BJ (cell line): Measurements from ENCODE around the gene KLHL7. TPM values are rescaled to one million over a fixed set of nuclear protein-coding genes. Genes with fewer than 3 reads are reported as not detected.

Experiments used
- CTCF ChIA-PET: fragments of 350-600 bp; formaldehyde crosslinking; extraction: SDS; loops from one replicate; lab custom pipeline; 2021; ENCODE audit warnings: antibody characterized with exemption, inconsistent platforms; lab: Yijun Ruan, JAX
- POLR2A ChIA-PET: fragments of 300-600 bp; sonication (Branson Sonifier 250); formaldehyde crosslinking; extraction: SDS; loops from one replicate; lab custom pipeline; 2021; ENCODE audit warnings: antibody characterized with exemption; lab: Charles Lee
- DNase-seq: peaks from one replicate; pipeline ENCODE4 v3.0.0-alpha.2; 2011; ENCODE audit warnings: low read depth
- H3K27me3 ChIP-seq: 2 replicates; pipeline ENCODE4 v1.6.0; 2011; ENCODE audit warnings: low read length; ENCODE audit not compliant: control insufficient read depth, insufficient read depth
- H3K36me3 ChIP-seq: 2 replicates; pipeline ENCODE4 v1.5.1; 2011; ENCODE audit warnings: low read length; ENCODE audit not compliant: control insufficient read depth, insufficient read depth
- H3K4me3 ChIP-seq: 2 replicates; pipeline ENCODE4 v1.5.1; 2011; ENCODE audit warnings: low read depth, mild to moderate bottlenecking, control low read depth, low read length
- CTCF ChIP-seq: IDR thresholded peaks from 2 replicates; pipeline ENCODE4 v1.5.1; 2011; ENCODE audit warnings: low read depth, mild to moderate bottlenecking, control low read depth, inconsistent platforms, low read length, moderate library complexity; ENCODE audit not compliant: insufficient read depth
- polyA plus RNA-seq: library from polyadenylated mRNA; depleted of rRNA; stranded (reverse); fragments of >200 nt; gene quantifications from 2 replicates; pipeline ENCODE4 v1.2.3, GENCODE V29; 2011

The KLHL7 gene
- polyA plus RNA-seq, 1 experiment, result 14.8 TPM

DNA sequence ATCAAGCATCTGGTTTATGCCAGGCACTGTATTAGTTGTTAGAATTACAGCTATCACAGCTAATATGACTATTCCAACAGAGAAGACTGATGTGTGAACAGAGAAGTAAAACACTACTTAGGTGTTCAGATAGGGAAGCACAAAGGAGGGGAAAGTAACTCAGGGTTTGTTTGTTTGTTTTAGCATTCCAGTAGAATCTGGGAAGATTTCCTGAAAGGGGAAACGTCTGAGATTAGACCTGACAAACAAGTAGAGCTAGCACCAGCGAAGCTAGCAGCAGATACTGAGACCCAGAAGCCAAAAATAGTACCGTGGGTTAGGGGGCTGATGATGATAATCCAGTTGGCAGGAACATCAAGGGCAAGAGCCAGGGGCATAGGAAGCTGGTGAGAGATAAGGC is 28.8 kb upstream of the KLHL7 start:
- H3K27me3 ChIP-seq, result peaks cover 2% of the 10 kb centered on the region
- DNase-seq, result no peak
- H3K4me3 ChIP-seq, result no peak overlapping the region
- H3K36me3 ChIP-seq, result no peaks in the 10 kb centered on the region
- ChIA-PET CTCF (no interaction called here), POLR2A (no interaction called here)
- no peak for TF ChIP-seq CTCF

DNA sequence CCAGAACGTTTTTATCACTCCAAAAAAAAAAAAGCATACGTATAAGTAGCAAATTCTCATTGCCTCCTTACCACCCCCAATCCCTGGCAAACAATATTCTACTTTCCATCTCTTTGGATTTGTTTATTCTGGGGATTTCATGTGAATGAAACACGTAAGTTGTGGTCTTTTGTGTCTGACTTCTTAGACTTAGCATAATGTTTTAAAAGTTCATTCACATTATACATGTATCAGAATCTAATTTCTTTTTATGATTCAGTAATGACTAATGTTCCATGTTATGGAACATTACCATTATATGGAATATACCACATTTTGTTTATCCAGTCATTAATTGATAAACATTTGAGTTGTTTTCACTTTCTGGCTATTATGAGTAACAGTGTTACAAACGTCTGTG is 12.5 kb upstream of the KLHL7 start:
- Histone ChIP-seq H3K27me3 (no peaks in the 10 kb centered on the region), H3K36me3 (no peaks in the 10 kb centered on the region), H3K4me3 (no peak overlapping the region)
- DNase-seq, result no peak
- ChIA-PET POLR2A (no interaction called here), CTCF (interaction anchor here (1.4 to 2.9 kb wide), 2 partner anchors 8 to 91 kb away, joined by 3 to 7 read pairs; no protein-coding TSS in a partner anchor)
- TF ChIP-seq CTCF, result no peak

- Histone ChIP-seq H3K36me3 (no peaks in the 10 kb centered on the region), H3K27me3 (no peaks in the 10 kb centered on the region), H3K4me3 (no peak overlapping the region)
- no peak for TF ChIP-seq CTCF
- ChIA-PET CTCF (no interaction called here), POLR2A (no interaction called here)
- peak; percentile 54 for DNase-seq
These were observed 12.0 kb upstream of the KLHL7 start for GRCh38 chr7:23093546-23093945.

GRCh38 chr7:23096518-23097290 is 8.9 kb upstream of the KLHL7 start:
- ChIA-PET CTCF (interaction anchor here (1.6 kb wide), 1 partner anchor 10 kb away, joined by 3 read pairs; no protein-coding TSS in a partner anchor), POLR2A (no interaction called here)
- Histone ChIP-seq H3K4me3 (no peak overlapping the region), H3K27me3 (no peaks in the 10 kb centered on the region), H3K36me3 (no peaks in the 10 kb centered on the region)
- TF ChIP-seq CTCF, result no peak
- no peak for DNase-seq

GRCh38 chr7:23098029-23098428 is 7.6 kb upstream of the KLHL7 start:
- no peak for DNase-seq
- ChIA-PET POLR2A (interaction anchor here (0.6 kb wide), 1 partner anchor 8 kb away, joined by 3 read pairs; no protein-coding TSS in a partner anchor), CTCF (interaction anchor here (0.8 to 0.9 kb wide), 2 partner anchors 8 to 19 kb away, joined by 3 read pairs; no protein-coding TSS in a partner anchor)
- no peak overlapping the region for H3K4me3 ChIP-seq
- no peaks in the 10 kb centered on the region for H3K36me3 ChIP-seq
- no peak for TF ChIP-seq CTCF
- H3K27me3 ChIP-seq, result no peaks in the 10 kb centered on the region
